Motor neuron (in vitro differentiated cells): Measurements from ENCODE around the gene EEFSEC. TPM values are rescaled to one million over a fixed set of nuclear protein-coding genes. Genes with fewer than 3 reads are reported as not detected.

ENCODE experiments used
- ATAC-seq, 8 experiments: fragments of 200-7000 bp; cut with Tn5 transposase; replicated peaks in 6 of 8; 2 replicates each; pipeline ENCODE4 v1.8.0; 2021; ENCODE audit warnings: mild to moderate bottlenecking in 8 of 8, moderate library complexity in 8 of 8
- H3K27ac ChIP-seq, 2 donors: fragments of 250-450 bp; sonication (Bioruptor Pico); 2 replicates each; pipeline ENCODE4 v1.9.0; 2021; ENCODE audit warnings: antibody characterized with exemption in 2 of 2, mild to moderate bottlenecking in 2 of 2, moderate library complexity in 1 of 2
- H3K4me1 ChIP-seq, 2 donors: fragments of 250-450 bp; sonication (Bioruptor Pico); replicated peaks in 1 of 2; 2 replicates each; pipeline ENCODE4 v1.6.1; 2021; ENCODE audit warnings: antibody characterized with exemption in 2 of 2, mild to moderate bottlenecking in 2 of 2, moderate library complexity in 1 of 2
- H3K4me3 ChIP-seq, 5 donors: fragments of 250-450 bp; sonication (Bioruptor Pico); 2 replicates each; pipeline ENCODE4 v1.9.0; 2021; ENCODE audit warnings: antibody characterized with exemption in 5 of 5, mild to moderate bottlenecking in 5 of 5, moderate library complexity in 4 of 5
- WGBS, 10 experiments: fragments of 450-650 bp; shearing (Covaris generic); methylation state at CpG; one replicate each; pipeline ENCODE4 v1.0.0; 2022; 5-methylcytosine and 5-hydroxymethylcytosine counted together
- in situ Hi-C, 9 experiments: fragments of 400-800 bp; cut with MboI; loops; one replicate each; pipeline ENCODE4 v1.15.0; 2021; ENCODE audit warnings: low sequenced_read_pairs in 9 of 9, low pct_unique_long_range_greater_than_20kb in 2 of 9; ENCODE audit not compliant: unreplicated experiment in 9 of 9
- total RNA-seq, 8 experiments: library from RNA; unstranded; fragments of 300-600 nt; gene quantifications; 2 replicates each; pipeline versions ENCODE4 v1.2.3 to v1.2.4, GENCODE V29; 2022

Gene EEFSEC
- total RNA-seq, 8 experiments from 2014 or later: 5.8 to 20.7 (median 9.5) TPM

- no peak overlapping the region for H3K4me3 ChIP-seq
- H3K27ac ChIP-seq: no peak overlapping the region
- in situ Hi-C loops: no loop called here
- WGBS, 10 experiments: 68 to 97% (median 91%) methylated on average over 2 to 4 of the region's 12 CpGs; no CpG with 5 or more reads in 1 of the 10 experiments
- ATAC-seq: no peak
- H3K4me1 ChIP-seq: peaks cover 5 to 12% of the 10 kb centered on the region in 2 donors
These were observed 175.5 kb downstream of the EEFSEC start for GRCh38 chr3:128328546-128329458.

GRCh38 chr3:128329491-128330213, 176.4 kb downstream of the EEFSEC start:
- H3K4me3 ChIP-seq: no peak overlapping the region
- H3K27ac ChIP-seq: no peak overlapping the region
- in situ Hi-C loops: no loop called here
- 62 to 100% (median 92%) methylated on average over 1 to 2 of the region's 6 CpGs; no CpG with 5 or more reads in 5 of the 10 experiments for WGBS, 10 experiments
- ATAC-seq: peak in 5 of 8 experiments; percentile 15 to 42 (median 26)
- H3K4me1 ChIP-seq: peaks cover 5 to 12% of the 10 kb centered on the region in 2 donors

GRCh38 chr3:128330214-128330842, 177.0 kb downstream of the EEFSEC start:
- 33 to 88% (median 78%) methylated on average over 1 to 6 of the region's 13 CpGs; no CpG with 5 or more reads in 6 of the 10 experiments for WGBS, 10 experiments
- peak in 5 of 8 experiments; percentile 70 to 91 (median 82) for ATAC-seq
- in situ Hi-C loops: no loop called here

GRCh38 chr3:128334086-128334645, 180.9 kb downstream of the EEFSEC start:
- Histone ChIP-seq H3K4me1 (peaks cover 18 to 44% of the 10 kb centered on the region in 2 donors), H3K27ac (no peak overlapping the region), H3K4me3 (no peak overlapping the region)
- 0 to 85% (median 61%) methylated on average over 1 to 5 of the region's 8 CpGs; no CpG with 5 or more reads in 4 of the 10 experiments for WGBS, 10 experiments
- peak in 4 of 8 experiments; percentile 25 to 78 (median 39) for ATAC-seq
- in situ Hi-C loops: no loop called here

More at GRCh38 chr3:128330214-128330842, 177.0 kb downstream of the EEFSEC start:
- Histone ChIP-seq H3K4me3 (no peak overlapping the region), H3K27ac (no peak overlapping the region), H3K4me1 (peaks cover 5 to 12% of the 10 kb centered on the region in 2 donors)

- in situ Hi-C loops: no loop called here
- H3K27ac ChIP-seq: no peak overlapping the region
- WGBS, 10 experiments: 90 to 100% (median 100%) methylated on average over 1 to 2 of the region's 3 CpGs; no CpG with 5 or more reads in 7 of the 10 experiments
- no peak overlapping the region for H3K4me3 ChIP-seq
- no peak for ATAC-seq
- H3K4me1 ChIP-seq: peaks cover 15 to 44% of the 10 kb centered on the region in 2 donors
These were observed 181.5 kb downstream of the EEFSEC start for GRCh38 chr3:128334766-128335165.

- in situ Hi-C loops: no loop called here
- ATAC-seq: peak in 5 of 8 experiments; percentile 16 to 80 (median 36)
- H3K27ac ChIP-seq: no peak overlapping the region
- H3K4me1 ChIP-seq: peaks cover 13 to 40% of the 10 kb centered on the region in 2 donors
- WGBS, 10 experiments: 50% methylated on average over 2 of the region's 5 CpGs; no CpG with 5 or more reads in 9 of the 10 experiments
- H3K4me3 ChIP-seq: no peak overlapping the region
These were observed 182.5 kb downstream of the EEFSEC start for GRCh38 chr3:128335621-128336296.

GRCh38 chr3:128336337-128337156, 183.3 kb downstream of the EEFSEC start:
- in situ Hi-C loops: no loop called here
- WGBS, 10 experiments: 75 to 100% (median 86%) methylated on average over 2 to 13 of the region's 14 CpGs; no CpG with 5 or more reads in 1 of the 10 experiments
- Histone ChIP-seq H3K4me1 (peaks cover 13 to 40% of the 10 kb centered on the region in 2 donors), H3K4me3 (no peak overlapping the region), H3K27ac (no peak overlapping the region)
- peak in 1 of 8 experiments; percentile 10 for ATAC-seq

GRCh38 chr3:128337305-128337704, 184.0 kb downstream of the EEFSEC start:
- no peak overlapping the region for H3K27ac ChIP-seq
- in situ Hi-C loops: no loop called here
- H3K4me1 ChIP-seq: peaks cover 13 to 40% of the 10 kb centered on the region in 2 donors
- no peak overlapping the region for H3K4me3 ChIP-seq
- 40 to 97% (median 55%) methylated on average over 3 to 9 of the region's 10 CpGs; no CpG with 5 or more reads in 5 of the 10 experiments for WGBS, 10 experiments
- ATAC-seq: peak in 5 of 8 experiments; percentile 40 to 73 (median 59)

- ATAC-seq: no peak
- Histone ChIP-seq H3K4me3 (no peak overlapping the region), H3K4me1 (peaks cover 13 to 50% of the 10 kb centered on the region in 2 donors), H3K27ac (no peak overlapping the region)
- in situ Hi-C loops: no loop called here
- WGBS, 10 experiments: 0 to 100% (median 74%) methylated on average over 1 to 4 of the region's 12 CpGs; no CpG with 5 or more reads in 2 of the 10 experiments
These were observed 185.5 kb downstream of the EEFSEC start for GRCh38 chr3:128338536-128339330.

- no peak overlapping the region for H3K27ac ChIP-seq
- H3K4me1 ChIP-seq: peaks cover 13 to 54% of the 10 kb centered on the region in 2 donors
- 82 to 100% (median 94%) methylated on average over 1 to 7 of the region's 7 CpGs; no CpG with 5 or more reads in 2 of the 10 experiments for WGBS, 10 experiments
- H3K4me3 ChIP-seq: no peak overlapping the region
- in situ Hi-C loops: no loop called here
- ATAC-seq: no peak
These were observed 186.3 kb downstream of the EEFSEC start for GRCh38 chr3:128339491-128340012.
